Forelimb muscle (tissue), 1 donor: ENCODE measurements around the gene LILRB3. TPM values are rescaled to one million over a fixed set of nuclear protein-coding genes. Genes with fewer than 3 reads are reported as not detected.
"Not testable (repeated sequence)": the region's sequence is repeated elsewhere in the genome, so short reads cannot be mapped to it uniquely, and the experiment has no call there.

Experiments used
- DNase-seq: peaks from one replicate; pipeline ENCODE4 v3.0.0-alpha.2; 2013; ENCODE audit warnings: low read depth
- polyA plus RNA-seq: library from polyadenylated mRNA; unstranded; fragments of 120-200 nt; gene quantifications from one replicate; pipeline ENCODE4 v1.2.1, GENCODE V29; 2013; ENCODE audit not compliant: insufficient read length

The LILRB3 gene
- polyA plus RNA-seq, 1 donor = 1.8 TPM

GRCh38 chr19:54209811-54210494, 12.9 kb downstream of the LILRB3 start:
- no peak for DNase-seq

GRCh38 chr19:54209058-54209810, 13.6 kb downstream of the LILRB3 start:
- DNase-seq = no peak

DNA sequence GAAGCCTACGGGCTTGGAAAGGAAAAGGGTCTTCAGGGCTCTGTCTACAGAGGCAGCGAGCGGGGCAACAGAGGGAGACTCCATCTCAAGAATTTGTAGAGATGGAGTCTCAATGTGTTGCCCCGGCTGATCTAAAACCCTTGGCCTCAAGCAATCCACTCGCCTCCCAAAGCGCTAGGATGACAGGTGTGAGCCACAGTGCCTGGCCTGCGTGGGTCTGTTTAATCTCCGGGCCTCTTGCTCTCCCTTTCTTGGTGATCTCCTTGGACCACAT, 14.1 kb downstream of the LILRB3 start:
- no peak for DNase-seq

- DNase-seq = peak; percentile 62
Measured at GRCh38 chr19:54207983-54208783, 14.6 kb downstream of the LILRB3 start.

DNA sequence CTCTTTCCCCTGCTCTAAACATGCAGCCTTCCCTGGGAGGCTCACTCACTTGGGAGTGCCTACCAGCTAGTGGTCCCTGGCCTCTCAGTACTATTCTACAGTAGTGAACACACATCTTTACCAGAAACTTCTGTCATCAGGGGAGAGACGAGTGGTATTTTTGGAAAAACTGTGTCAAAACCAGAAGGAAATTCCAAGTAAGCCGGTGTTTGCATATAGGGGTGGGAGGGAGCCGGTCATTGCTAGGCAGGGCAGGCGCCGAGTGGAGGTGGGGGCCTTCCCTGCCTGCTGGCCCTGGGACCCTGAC, 15.2 kb downstream of the LILRB3 start:
- DNase-seq = no peak

DNA sequence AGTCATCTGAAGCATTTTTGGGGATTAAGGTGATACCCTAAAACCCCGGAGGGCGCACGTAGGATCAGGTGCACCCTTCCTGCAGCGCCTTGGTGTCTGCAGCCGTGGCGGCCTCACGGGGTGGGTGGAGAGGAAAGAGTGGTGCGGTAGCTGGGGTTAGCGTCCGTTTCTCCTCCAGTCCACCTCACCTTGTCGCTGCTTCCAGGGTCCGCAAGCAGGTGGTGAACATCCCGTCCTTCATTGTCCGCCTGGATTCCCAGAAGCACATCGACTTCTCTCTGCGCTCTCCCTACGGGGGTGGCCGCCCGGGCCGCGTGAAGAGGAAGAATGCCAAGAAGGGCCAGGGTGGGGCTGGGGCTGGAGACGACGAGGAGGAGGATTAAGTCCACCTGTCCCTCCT, 15.6 kb downstream of the LILRB3 start:
- not testable (repeated sequence) for DNase-seq

DNA sequence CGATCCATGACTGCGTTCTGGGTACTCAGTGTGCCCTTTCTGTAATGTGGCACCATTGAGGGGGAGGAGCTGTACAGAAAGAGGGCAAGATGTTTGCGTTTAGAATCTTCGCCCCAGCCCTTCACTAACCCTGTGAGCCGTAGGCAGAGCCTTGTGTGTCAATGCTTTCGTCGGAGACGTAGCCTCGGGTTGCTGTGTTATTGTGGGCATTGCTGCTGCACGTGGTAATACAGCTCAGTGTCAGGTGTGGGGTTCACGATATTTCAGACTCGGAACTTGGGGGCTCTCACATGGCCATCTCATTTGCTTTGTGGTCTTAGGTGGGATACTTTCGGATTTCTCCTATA, 16.0 kb downstream of the LILRB3 start:
- DNase-seq = no peak

- DNase-seq = no peak
Measured at GRCh38 chr19:54206030-54206830, 16.6 kb downstream of the LILRB3 start.

GRCh38 chr19:54204767-54205468, 17.9 kb downstream of the LILRB3 start:
- DNase-seq = no peak

DNA sequence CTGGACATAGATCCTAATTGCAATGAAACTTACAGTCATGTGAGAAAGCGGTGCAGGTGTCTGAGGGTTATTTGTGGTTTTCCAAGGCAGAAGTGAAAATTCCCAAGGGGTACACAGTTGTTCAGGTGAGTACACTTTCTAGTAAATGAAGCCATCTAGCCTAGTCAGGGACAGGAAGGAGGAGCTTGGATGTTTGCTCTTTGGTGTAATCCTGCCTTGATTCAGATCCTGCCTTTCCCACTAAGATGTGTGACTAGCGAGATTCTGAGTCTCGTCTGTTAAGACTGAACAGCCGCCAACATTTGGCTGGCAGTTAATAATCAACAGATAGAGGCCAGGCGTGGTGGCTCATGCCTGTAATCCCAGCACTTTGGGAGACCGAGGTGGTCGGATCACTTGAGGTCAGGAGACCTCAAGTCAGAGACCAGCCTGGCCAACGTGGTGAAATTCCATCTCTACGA, 19.6 kb downstream of the LILRB3 start:
- no peak for DNase-seq

DNA sequence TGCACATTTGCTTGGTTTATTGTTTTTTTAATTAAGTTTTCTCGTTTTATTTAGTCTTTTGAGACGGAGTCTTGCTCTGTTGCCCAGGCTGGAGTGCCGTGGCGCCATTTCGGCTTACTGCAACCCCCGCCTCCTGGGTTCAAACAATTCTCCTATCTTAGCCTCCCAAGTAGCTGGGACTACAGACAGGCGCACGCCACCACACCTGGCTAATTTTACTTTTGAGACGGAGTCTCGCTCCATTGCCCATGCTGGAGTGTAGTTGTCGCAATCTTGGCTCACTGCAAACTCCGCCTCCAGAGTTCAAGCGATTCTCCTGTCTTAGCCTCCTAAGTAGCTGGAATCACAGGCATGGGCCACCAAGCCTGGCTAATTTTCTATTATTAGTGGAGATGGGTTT, 20.8 kb downstream of the LILRB3 start:
- no peak for DNase-seq

GRCh38 chr19:54201172-54201701, 21.6 kb downstream of the LILRB3 start:
- no peak for DNase-seq

DNA sequence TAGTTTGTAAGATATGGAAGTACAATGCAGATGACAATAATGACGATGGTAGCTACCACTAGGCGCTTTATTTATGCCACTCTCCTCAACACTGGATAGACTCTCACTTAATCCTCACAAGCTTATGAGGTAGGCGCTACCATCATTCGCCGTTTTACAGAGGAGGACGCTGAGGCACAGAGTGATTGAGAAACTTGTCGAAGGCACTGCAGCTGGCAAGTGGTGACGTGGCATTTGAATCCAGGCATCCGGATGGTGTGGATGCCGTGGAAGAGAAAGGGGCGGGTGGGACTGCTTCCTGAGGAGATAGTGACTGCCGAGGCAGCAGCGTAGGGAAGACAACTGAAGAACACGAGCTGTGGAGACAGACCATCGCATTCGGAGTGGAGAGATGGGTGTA, 23.4 kb downstream of the LILRB3 start:
- no peak for DNase-seq

- DNase-seq = no peak
Measured at GRCh38 chr19:54197121-54197520, 25.7 kb downstream of the LILRB3 start.

- DNase-seq = no peak
Measured at GRCh38 chr19:54196536-54196935, 26.3 kb downstream of the LILRB3 start.

DNA sequence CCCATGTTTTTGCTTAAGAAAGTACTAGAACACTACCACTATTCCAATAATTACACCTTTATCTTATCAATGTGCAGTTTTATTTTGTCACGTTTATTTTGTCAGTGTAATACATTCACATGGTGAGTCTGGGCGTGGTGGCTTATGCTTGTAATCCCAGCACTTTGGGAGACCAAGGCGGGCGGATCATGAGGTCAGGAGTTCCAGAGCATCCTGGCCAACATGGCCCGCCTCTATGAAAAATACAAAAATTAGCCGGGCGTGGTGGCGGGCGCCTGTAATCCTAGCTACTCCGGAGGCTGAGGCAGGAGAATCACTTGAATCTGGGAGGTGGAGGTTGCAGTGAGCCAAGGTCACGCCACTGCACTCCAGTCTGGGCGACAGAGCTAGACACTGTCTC, 28.3 kb downstream of the LILRB3 start:
- DNase-seq = not testable (repeated sequence)

GRCh38 chr19:54193011-54193410, 29.8 kb downstream of the LILRB3 start:
- no peak for DNase-seq

DNA sequence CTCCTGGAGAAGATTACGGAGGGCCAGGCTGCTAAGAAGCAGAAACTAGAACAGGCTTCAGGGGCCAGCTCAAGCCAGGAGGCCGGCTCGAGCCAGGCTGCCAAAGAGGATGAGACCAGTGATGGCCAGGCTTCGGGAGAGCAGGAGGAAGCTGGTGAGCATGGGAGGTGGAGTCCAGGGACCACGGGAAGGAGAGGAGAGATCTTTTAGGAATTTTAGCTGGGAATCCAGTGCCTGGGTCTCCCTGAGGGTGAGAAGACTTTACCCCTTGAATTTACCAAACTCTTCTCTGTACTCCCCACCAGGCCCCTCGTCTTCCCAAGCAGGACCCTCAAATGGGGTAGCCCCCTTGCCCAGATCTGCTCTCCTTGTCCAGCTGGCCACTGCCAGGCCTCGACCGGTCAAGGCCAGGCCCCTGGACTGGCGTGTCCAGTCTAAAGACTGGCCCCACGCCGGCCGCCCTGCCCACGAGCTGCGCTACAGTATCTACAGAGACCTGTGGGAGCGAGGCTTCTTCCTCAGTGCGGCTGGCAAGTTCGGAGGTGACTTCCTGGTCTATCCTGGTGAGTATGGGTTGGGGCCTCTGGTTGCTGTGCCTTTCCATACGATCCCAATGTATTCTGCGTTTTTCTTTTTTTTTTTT, 30.9 kb downstream of the LILRB3 start:
- no peak for DNase-seq

- peak; percentile 63 for DNase-seq
Measured at GRCh38 chr19:54191011-54191810, 31.6 kb downstream of the LILRB3 start, which contains the start of gene TSEN34. Gene TSEN34, plus strand, starts transcription at chr19:54191308. Its CDS starts 57 bp downstream, at chr19:54191365.
